ENCODE data around the gene PLEKHO2. TPM values are rescaled to one million over a fixed set of nuclear protein-coding genes. Genes with fewer than 3 reads are reported as not detected.

Gene PLEKHO2
- total and polyA plus RNA-seq, 2 of the 13 experiments (the other 11 are each of a cell fraction or from before 2014, with no cell fraction given): 3.8 to 4.8 TPM

- H4K20me1 ChIP-seq (ENCODE audit: insufficient read depth, low read length): no peaks in the 10 kb centered on the region
- peaks cover 21% of the 10 kb centered on the region for H3K4me1 ChIP-seq (ENCODE audit: insufficient read depth, low read length)
- no peak for DNase-seq (ENCODE audit: low spot score)
- CTCF ChIA-PET (ENCODE audit: low intra/inter-chr PET ratio, low total read pairs): no interaction called here
- intact Hi-C loops (cut with micrococcal nuclease; ENCODE audit: unreplicated experiment) (no loop called here), in situ Hi-C loops (cut with HindIII; ENCODE audit: extremely low pct_ligation_motif_present, low pct_unique_long_range_greater_than_20kb) (no loop called here)
- peaks cover 12 to 27% of the 10 kb centered on the region in 2 experiments; a peak in 3 of 5 replicates for H3K36me3 ChIP-seq (replicated peaks in 1 of 2; ENCODE audit: control insufficient read depth in 1 of 2, insufficient read depth in 2 of 2, low read length in 2 of 2)
- TF ChIP-seq HDAC2 (CRISPR knock-in tag; IDR thresholded peaks at IDR 0.05): no peak
- TF ChIP-seq MTA1 (CRISPR knock-in tag; IDR thresholded peaks at IDR 0.05; ENCODE audit: borderline replicate concordance): no peak
- TF ChIP-seq XRCC5 (optimal IDR thresholded peaks at IDR 0.05; ENCODE audit: low read length): no peak
- no peak for TF ChIP-seq NFKBIZ (CRISPR knock-in tag; IDR thresholded peaks at IDR 0.05)
- no peak for TF ChIP-seq ATF7 (IDR thresholded peaks at IDR 0.05)
- no peak for TF ChIP-seq ATF7 (CRISPR knock-in tag; IDR thresholded peaks at IDR 0.05)
- TF ChIP-seq STAT6 (CRISPR knock-in tag; IDR thresholded peaks at IDR 0.05; ENCODE audit: borderline replicate concordance): no peak
- TF ChIP-seq MAFK (conservative IDR thresholded peaks at IDR 0.05 in 1 of 2, IDR thresholded peaks at IDR 0.05 in 1 of 2; ENCODE audit: low read length in 2 of 2): no peak
- no peak for TF ChIP-seq KMT2B (CRISPR knock-in tag; IDR thresholded peaks at IDR 0.05)
- TF ChIP-seq ZNF790 (CRISPR knock-in tag; IDR thresholded peaks at IDR 0.05; ENCODE audit: borderline replicate concordance): no peak
- TF ChIP-seq ZNF414 (CRISPR knock-in tag; IDR thresholded peaks at IDR 0.05): no peak
- no peak for TF ChIP-seq HMG20B (CRISPR knock-in tag; conservative IDR thresholded peaks at IDR 0.05)
- 93% methylated on average over 4 of the region's 4 CpGs for WGBS (ENCODE audit: low lambda C conversion rate)
- no TSS peak for BruUV-seq (replicated peaks)
- no peak for FAIRE-seq
- H2AFZ ChIP-seq (ENCODE audit: low read length): no peak overlapping the region
- no peak overlapping the region for H3K27ac ChIP-seq (ENCODE audit: extremely low read length, insufficient read depth, low read length)
- H3K9me3 ChIP-seq (ENCODE audit: low read length): no peaks in the 10 kb centered on the region
- no peak overlapping the region for H3K4me3 ChIP-seq (replicated peaks in 1 of 3; ENCODE audit: insufficient read depth in 1 of 3, low read depth in 2 of 3, low read length in 3 of 3)
- H3K9ac ChIP-seq (ENCODE audit: insufficient read depth, low read depth, low read length): no peak overlapping the region
- POLR2A ChIA-PET: no interaction called here
- H3K79me2 ChIP-seq (ENCODE audit: insufficient read depth, low read length): no peaks in the 10 kb centered on the region
- H3K4me2 ChIP-seq (ENCODE audit: low read depth, low read length): no peak overlapping the region
- no peaks in the 10 kb centered on the region for H3K27me3 ChIP-seq (ENCODE audit: control insufficient read depth in 1 of 2, insufficient read depth in 2 of 2, low read length in 2 of 2)
- ATAC-seq: no peak
These were observed 9.2 kb downstream of the PLEKHO2 start for GRCh38 chr15:64850778-64851502.
